CD4-positive, alpha-beta T cell (primary cell): ENCODE data around the gene PHTF1. TPM values are rescaled to one million over a fixed set of nuclear protein-coding genes. Genes with fewer than 3 reads are reported as not detected.
A peak's percentile ranks its signal among the peaks of the same experiment; 100 is the strongest.

Source experiments
- ATAC-seq: fragments of 200-7000 bp; cut with Tn5 transposase; one replicate; pipeline ENCODE4 v1.10.0; 2022; ENCODE audit warnings: mild to moderate bottlenecking; ENCODE audit not compliant: poor library complexity
- CTCF ChIA-PET: fragments of 350-600 bp; sonication (Branson Sonifier 250); formaldehyde crosslinking; loops from one replicate; lab custom pipeline; 2021; ENCODE audit warnings: antibody characterized with exemption, inconsistent platforms; lab: Charles Lee
- POLR2A ChIA-PET: fragments of 350-600 bp; sonication (Branson Sonifier 250); formaldehyde crosslinking; loops from one replicate; lab custom pipeline; 2021; ENCODE audit warnings: antibody characterized with exemption, inconsistent platforms; lab: Charles Lee
- DNase-seq, 14 experiments: peaks; one replicate each; pipeline ENCODE4 v3.0.0-alpha.2; 2013 to 2020; ENCODE audit warnings: mixed read lengths in 2 of 14
- H3K27ac ChIP-seq, 2 donors: one replicate each; pipeline versions ENCODE4 v1.5.1 to v1.7.0; 2013; ENCODE audit warnings: low read length in 2 of 2, low read depth in 1 of 2, mild to moderate bottlenecking in 1 of 2
- H3K27me3 ChIP-seq, 2 experiments: 1 replicate in 1 of 2; 2 replicates in 1 of 2; pipeline versions ENCODE4 v1.6.1 to v1.7.0; 2013; ENCODE audit warnings: low read length in 2 of 2, control low read depth in 1 of 2, mild to moderate bottlenecking in 1 of 2, moderate library complexity in 1 of 2; ENCODE audit not compliant: insufficient read depth in 2 of 2, control insufficient read depth in 1 of 2
- H3K36me3 ChIP-seq: one replicate; pipeline ENCODE4 v1.6.1; 2013; ENCODE audit warnings: low read length, control low read depth; ENCODE audit not compliant: insufficient read depth
- H3K4me1 ChIP-seq: one replicate; pipeline ENCODE4 v1.6.1; 2013; ENCODE audit warnings: low read length, control low read depth; ENCODE audit not compliant: insufficient read depth
- H3K4me3 ChIP-seq: one replicate; pipeline ENCODE4 v1.5.1; 2013; ENCODE audit warnings: mild to moderate bottlenecking, low read length, moderate library complexity
- H3K9me3 ChIP-seq, 2 experiments: 1 replicate in 1 of 2; 2 replicates in 1 of 2; pipeline versions ENCODE4 v1.6.1 to v1.7.0; 2013; ENCODE audit warnings: low read length in 2 of 2, mild to moderate bottlenecking in 2 of 2, control low read depth in 1 of 2, moderate library complexity in 1 of 2; ENCODE audit not compliant: control insufficient read depth in 1 of 2, insufficient read depth in 1 of 2
- H3K27ac Mint-ChIP-seq: one replicate; pipeline ENCODE4 v1.8.0; 2020; ENCODE audit warnings: mixed read lengths
- H3K27me3 Mint-ChIP-seq: one replicate; pipeline ENCODE4 v1.8.0; 2021; ENCODE audit warnings: mixed read lengths
- H3K36me3 Mint-ChIP-seq: one replicate; pipeline ENCODE4 v1.8.0; 2021; ENCODE audit warnings: low read depth, mixed read lengths
- H3K4me1 Mint-ChIP-seq: one replicate; pipeline ENCODE4 v1.8.0; 2021; ENCODE audit warnings: low read depth, mixed read lengths
- H3K4me3 Mint-ChIP-seq: one replicate; pipeline ENCODE4 v1.8.0; 2020; ENCODE audit warnings: mild to moderate bottlenecking, mixed read lengths
- H3K9me3 Mint-ChIP-seq: one replicate; pipeline ENCODE4 v1.8.0; 2020; ENCODE audit warnings: mixed read lengths
- intact Hi-C, 2 experiments: fragments of 100-400 bp; cut with DNase I in 1 of 2; cut with micrococcal nuclease in 1 of 2; formaldehyde crosslinking; loops; one replicate each; pipeline versions ENCODE4 v1.15.1 to v1.9.0; 2023 to 2025; cut with DNase I, micrococcal nuclease
- total RNA-seq, 174 experiments: library from RNA in 2 of 174; stranded (reverse) in 2 of 174; gene quantifications; one replicate each; pipeline ENCODE4 v1.2.3 and lab custom pipeline; 2021 to 2026
- TF ChIP-seq, protein P1 (sequence below): fragments of 200-600 bp; IDR thresholded peaks from one replicate; pipeline ENCODE4 v1.8.0; 2022; ENCODE audit warnings: antibody characterized with exemption, mild to moderate bottlenecking

The PHTF1 gene
- total RNA-seq, 2 experiments from 2014 or later: 3.1 to 4.0 TPM

DNA sequence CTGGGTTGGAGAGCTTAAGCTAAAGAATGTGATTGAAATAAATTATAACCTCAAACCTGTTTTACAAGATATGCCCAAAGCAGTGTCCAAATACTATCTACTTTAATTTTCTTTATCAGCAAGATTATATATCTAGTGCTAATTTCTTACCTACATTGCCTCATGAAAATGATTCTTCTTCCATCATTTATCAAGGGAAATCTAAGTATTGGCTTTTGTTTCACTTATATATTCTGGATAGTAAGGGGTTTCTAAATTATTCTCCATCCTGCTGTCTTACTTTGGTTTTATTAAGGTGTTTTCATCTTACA, 81.2 kb downstream of the PHTF1 start:
- Histone ChIP-seq H3K4me3 (no peak overlapping the region), H3K36me3 (no peaks in the 10 kb centered on the region), H3K27me3 (no peaks in the 10 kb centered on the region), H3K9me3 (no peaks in the 10 kb centered on the region), H3K27ac (no peak overlapping the region), H3K4me1 (no peaks in the 10 kb centered on the region)
- Mint-ChIP-seq H3K27me3 (no peaks in the 10 kb centered on the region), H3K27ac (no peak overlapping the region), H3K36me3 (peaks cover 12% of the 10 kb centered on the region), H3K4me3 (no peak overlapping the region), H3K4me1 (no peaks in the 10 kb centered on the region), H3K9me3 (no peaks in the 10 kb centered on the region)
- ATAC-seq (no peak), DNase-seq (no peak)
- CTCF ChIA-PET: interaction anchor here (1.2 to 1.7 kb wide), 2 partner anchors 605 to 963 kb away, joined by 3 to 7 read pairs; partner anchors contain the start of genes LRIG2 and PPM1J
- TF ChIP-seq, protein P1, sequence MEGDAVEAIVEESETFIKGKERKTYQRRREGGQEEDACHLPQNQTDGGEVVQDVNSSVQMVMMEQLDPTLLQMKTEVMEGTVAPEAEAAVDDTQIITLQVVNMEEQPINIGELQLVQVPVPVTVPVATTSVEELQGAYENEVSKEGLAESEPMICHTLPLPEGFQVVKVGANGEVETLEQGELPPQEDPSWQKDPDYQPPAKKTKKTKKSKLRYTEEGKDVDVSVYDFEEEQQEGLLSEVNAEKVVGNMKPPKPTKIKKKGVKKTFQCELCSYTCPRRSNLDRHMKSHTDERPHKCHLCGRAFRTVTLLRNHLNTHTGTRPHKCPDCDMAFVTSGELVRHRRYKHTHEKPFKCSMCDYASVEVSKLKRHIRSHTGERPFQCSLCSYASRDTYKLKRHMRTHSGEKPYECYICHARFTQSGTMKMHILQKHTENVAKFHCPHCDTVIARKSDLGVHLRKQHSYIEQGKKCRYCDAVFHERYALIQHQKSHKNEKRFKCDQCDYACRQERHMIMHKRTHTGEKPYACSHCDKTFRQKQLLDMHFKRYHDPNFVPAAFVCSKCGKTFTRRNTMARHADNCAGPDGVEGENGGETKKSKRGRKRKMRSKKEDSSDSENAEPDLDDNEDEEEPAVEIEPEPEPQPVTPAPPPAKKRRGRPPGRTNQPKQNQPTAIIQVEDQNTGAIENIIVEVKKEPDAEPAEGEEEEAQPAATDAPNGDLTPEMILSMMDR: peak; percentile 19
- intact Hi-C loops: loop anchor here (1.0 to 10.0 kb wide), 5 partner anchors 538 to 961 kb away; partner anchors contain the start of gene PPM1J (in 1 of the 2)
- POLR2A ChIA-PET: no interaction called here

DNA sequence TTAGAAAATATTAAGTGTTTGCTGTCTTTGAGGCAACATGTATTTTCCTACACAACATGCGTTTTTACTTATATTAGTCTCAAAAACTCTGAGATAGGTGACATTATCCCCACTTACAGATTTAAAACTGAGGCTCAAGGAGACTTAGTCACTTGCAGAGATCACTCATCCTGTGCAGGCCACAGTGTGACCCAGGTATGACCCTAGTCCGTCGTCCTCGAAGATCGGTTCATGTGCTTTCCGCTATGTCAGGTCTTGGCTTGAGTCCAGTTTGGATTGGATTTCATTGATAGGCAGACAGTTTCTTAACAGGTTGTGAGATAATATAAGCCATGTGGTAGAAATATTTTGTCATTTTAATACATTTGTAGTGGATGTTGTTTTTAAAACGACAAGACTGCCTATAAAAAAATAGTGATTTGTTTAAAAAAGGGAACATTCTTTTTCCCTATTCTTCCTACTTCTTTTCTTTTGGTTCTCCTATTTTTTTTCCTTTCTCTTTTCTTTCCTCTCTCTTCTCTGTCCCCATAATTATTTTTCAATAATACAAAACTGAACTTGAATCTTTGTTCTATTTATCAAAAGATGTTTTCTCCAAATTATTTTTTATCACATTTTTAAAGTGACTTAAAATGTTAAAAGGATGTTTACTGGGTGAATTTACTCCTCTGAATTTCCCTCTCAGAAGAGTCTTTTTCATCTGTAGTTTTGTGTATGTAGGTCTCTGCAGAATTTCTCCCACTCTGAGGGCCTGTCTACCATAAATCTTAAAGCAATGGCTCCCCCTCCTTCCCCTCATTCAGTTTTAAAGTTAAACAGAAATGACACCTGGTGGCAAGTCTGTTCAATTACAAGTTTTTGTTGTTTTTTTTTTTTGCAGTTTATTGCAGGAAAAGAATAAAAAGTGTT, 81.8 kb downstream of the PHTF1 start:
- Histone ChIP-seq H3K9me3 (no peaks in the 10 kb centered on the region), H3K4me3 (no peak overlapping the region), H3K4me1 (no peaks in the 10 kb centered on the region), H3K27me3 (no peaks in the 10 kb centered on the region), H3K27ac (no peak overlapping the region), H3K36me3 (peaks cover 3% of the 10 kb centered on the region)
- intact Hi-C loops: loop anchor here (1.0 to 10.0 kb wide), 5 partner anchors 537 to 961 kb away; partner anchors contain the start of gene PPM1J (in 1 of the 2)
- Mint-ChIP-seq H3K4me3 (no peak overlapping the region), H3K27ac (no peak overlapping the region), H3K9me3 (no peaks in the 10 kb centered on the region), H3K27me3 (no peaks in the 10 kb centered on the region), H3K36me3 (peaks cover 8% of the 10 kb centered on the region), H3K4me1 (no peaks in the 10 kb centered on the region)
- ATAC-seq: peak; percentile 49
- CTCF ChIA-PET: interaction anchor here (1.2 to 1.7 kb wide), 2 partner anchors 605 to 962 kb away, joined by 3 to 7 read pairs; partner anchors contain the start of genes LRIG2 and PPM1J
- TF ChIP-seq, protein P1: peak; percentile 69
- peak in 4 of 14 experiments; percentile 3 to 58 (median 52) for DNase-seq
- POLR2A ChIA-PET: no interaction called here

GRCh38 chr1:113676524-113676923, 82.8 kb downstream of the PHTF1 start:
- ChIA-PET POLR2A (no interaction called here), CTCF (no interaction called here)
- Histone ChIP-seq H3K27ac (no peak overlapping the region), H3K4me3 (no peak overlapping the region), H3K4me1 (no peaks in the 10 kb centered on the region), H3K27me3 (no peaks in the 10 kb centered on the region), H3K9me3 (no peaks in the 10 kb centered on the region), H3K36me3 (peaks cover 3% of the 10 kb centered on the region)
- Mint-ChIP-seq H3K27me3 (no peaks in the 10 kb centered on the region), H3K9me3 (no peaks in the 10 kb centered on the region), H3K36me3 (peaks cover 9% of the 10 kb centered on the region), H3K4me1 (no peaks in the 10 kb centered on the region), H3K4me3 (no peak overlapping the region), H3K27ac (no peak overlapping the region)
- TF ChIP-seq, protein P1: no peak
- no peak for DNase-seq
- intact Hi-C loops: loop anchor here (5.0 to 10.0 kb wide), 3 partner anchors 612 to 959 kb away; partner anchors contain the start of gene PPM1J (in 1 of the 2)
- no peak for ATAC-seq
